ENCODE measurements around the gene EXOC4.
"Not testable (repeated sequence)": the region's sequence is repeated elsewhere in the genome, so short reads cannot be mapped to it uniquely, and the experiment has no call there.

The EXOC4 gene

DNA sequence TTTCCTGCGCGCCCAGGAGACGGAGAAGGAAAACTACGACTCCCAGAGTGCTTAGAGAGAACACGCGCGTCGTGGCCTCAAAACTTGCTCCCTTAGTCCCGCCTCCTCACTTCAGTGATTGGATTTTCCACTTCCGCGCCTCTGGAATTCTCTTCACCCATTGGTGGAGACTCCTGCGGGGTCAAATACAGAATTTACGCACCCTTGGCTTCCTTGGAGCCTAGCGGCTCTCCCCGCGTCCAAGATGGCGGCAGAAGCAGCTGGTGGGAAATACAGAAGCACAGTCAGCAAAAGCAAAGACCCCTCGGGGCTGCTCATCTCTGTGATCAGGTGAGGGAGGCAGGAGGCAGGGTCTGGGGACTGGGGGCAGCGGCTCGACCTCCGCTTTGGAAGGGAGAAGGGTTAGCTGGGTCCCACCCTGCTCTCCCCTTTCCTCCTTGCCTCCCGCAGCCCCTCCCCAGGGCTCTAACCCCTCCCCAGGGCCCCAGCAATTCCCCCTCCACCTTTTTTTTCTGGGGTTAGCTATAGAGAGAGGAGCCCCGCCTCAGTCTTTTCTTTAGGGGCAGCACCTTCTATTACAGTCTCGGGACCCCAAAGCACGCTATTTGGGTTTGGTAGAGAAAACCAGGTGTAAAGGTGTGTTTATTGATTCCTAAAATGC lies at the start of gene EXOC4:
Gene EXOC4, plus strand, starts transcription at position 221 of the 661 bp plus-strand sequence.
- DNase-seq (ENCODE audit: low spot score): peak; percentile 98

DNA sequence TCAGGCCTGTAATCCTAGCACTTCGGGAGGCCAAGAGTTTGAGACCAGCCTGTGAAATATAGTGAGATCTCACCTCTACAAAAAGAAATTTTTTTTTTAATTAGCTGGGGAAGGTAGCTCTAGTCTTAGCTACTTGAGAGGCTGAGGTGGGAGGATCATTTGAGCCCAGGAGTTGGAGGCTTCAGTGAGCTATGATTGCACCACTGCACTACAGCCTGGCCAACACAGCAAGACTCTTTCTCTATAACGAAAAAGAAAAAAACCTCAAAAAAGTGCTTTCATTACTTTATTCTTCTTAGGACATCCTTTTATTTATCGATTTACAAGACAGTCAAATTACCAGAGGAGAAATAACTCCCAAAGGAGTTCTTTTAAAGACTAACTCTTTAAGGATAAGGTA lies 49.4 kb upstream of the EXOC4 start:
- DNase-seq (ENCODE audit: low spot score): no peak

DNA sequence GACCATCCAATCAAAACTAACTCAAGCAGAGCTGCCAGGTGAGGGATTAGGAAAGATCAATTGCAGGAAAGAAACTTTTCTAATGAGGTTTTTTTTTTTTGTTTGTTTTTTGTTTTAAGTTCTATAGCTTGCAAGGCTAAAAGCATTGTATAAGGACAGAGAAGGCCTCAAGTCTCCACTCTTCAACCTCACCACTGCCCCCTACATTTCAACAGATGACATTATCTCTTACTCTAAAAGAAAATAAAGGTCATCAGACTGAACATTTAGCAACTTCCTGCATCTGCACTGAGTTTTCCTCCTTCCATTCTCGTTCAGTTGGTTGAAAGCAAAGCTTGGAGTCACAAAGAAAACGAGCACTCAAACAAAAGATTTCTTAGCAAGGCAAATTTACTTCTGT lies 45.2 kb upstream of the EXOC4 start:
- no peak for DNase-seq (ENCODE audit: low spot score)

DNA sequence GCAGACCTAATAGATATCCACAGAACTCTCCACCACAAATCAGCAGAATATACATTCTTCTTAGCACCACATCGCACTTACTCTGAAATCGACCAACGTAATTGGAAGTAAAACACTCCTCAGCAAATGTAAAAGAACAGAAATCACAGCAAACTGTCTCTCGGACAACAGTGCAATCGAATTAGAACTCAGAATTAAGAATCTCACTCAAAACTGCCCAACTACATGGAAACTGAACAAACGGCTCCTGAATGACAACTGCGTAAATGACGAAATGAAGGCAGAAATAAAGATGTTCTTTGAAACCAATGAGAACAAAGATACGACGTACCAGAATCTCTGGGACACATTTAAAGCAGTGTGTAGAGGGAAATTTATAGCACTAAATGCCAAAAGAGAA lies 42.1 kb upstream of the EXOC4 start:
- DNase-seq (ENCODE audit: low spot score): not testable (repeated sequence)

DNA sequence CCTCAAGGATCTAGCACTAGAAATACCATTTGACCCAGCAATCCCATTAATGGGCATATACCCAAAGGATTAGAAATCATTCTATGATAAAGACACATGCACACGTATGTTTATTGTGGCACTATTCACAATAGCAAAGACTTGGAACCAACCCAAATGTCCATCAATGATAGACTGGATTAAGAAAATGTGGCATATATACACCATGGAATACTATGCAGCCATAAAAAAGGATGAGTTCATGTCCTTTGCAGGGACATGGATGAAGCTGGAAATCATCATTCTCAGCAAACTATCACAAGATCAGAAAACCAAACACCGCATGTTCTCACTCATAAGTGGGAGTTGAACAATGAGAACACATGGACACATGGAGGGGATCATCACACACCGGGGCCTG lies 39.1 kb upstream of the EXOC4 start:
- not testable (repeated sequence) for DNase-seq (ENCODE audit: low spot score)

DNA sequence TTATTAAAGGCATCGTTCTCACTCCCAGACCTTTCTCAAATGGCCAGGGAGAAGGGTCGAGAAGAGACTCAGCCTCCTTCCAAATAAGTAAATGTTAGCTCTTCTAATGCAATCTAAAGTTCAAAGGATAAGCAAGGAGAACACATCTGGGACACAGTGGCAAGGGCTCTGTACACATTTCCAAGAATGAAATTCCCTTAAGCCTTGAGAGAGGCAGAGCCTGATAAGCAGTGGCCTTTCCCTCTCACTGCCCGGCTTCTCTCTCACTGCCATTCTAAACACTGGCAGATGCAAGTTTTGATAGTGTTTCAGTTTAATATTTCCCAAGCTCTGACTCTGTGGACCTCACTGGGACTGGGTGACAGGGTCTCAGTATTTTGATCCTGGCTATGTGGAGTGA lies 35.1 kb upstream of the EXOC4 start:
- DNase-seq (ENCODE audit: low spot score): no peak

DNA sequence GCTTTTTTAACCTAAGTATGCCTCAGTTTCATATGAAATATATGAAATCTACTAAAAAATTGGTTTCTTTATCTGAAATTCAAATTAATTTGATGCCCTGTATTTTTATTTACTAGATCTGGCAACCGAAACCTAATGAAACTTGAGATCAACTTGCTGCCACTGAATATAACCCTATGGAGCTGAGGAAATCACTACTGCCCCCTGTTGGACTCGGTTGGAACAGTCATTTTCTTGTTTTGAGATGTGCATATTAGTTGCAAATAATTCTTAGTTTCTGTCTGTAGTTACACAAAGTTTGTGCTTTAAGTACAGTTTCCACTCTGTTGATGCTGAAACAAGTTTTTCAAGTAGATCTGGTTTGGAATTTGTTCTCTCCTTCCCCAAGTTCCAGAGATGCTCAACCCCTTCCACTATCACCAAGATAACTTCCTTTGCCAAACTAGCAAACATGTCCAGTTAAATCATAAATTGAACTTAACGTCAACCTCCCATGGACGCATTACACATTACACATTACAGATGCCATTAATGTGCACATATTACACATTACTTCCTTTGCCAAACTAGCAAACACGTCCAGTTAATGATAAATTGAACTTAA lies 22.2 kb upstream of the EXOC4 start:
- peak; percentile 55 for DNase-seq (ENCODE audit: low spot score)

DNA sequence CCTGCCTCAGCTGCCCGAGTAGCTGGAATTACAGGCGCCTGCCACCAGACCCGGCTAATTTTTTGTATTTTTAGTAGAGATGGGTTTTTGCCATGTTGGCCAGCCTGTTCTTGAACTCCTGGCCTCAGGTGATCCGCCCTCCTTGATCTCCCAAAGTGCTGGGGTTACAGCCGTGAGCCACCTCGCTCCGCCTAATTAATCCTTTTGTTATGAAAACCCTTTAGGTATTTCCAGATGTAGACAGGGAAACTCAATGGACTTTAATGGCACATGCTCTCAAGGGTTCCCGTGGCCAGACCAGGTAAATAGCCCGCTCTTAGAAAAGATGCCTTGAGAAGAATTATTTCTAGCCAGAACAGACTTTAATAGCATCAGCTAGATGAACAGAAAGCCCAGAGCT lies 19.7 kb upstream of the EXOC4 start:
- no peak for DNase-seq (ENCODE audit: low spot score)

DNA sequence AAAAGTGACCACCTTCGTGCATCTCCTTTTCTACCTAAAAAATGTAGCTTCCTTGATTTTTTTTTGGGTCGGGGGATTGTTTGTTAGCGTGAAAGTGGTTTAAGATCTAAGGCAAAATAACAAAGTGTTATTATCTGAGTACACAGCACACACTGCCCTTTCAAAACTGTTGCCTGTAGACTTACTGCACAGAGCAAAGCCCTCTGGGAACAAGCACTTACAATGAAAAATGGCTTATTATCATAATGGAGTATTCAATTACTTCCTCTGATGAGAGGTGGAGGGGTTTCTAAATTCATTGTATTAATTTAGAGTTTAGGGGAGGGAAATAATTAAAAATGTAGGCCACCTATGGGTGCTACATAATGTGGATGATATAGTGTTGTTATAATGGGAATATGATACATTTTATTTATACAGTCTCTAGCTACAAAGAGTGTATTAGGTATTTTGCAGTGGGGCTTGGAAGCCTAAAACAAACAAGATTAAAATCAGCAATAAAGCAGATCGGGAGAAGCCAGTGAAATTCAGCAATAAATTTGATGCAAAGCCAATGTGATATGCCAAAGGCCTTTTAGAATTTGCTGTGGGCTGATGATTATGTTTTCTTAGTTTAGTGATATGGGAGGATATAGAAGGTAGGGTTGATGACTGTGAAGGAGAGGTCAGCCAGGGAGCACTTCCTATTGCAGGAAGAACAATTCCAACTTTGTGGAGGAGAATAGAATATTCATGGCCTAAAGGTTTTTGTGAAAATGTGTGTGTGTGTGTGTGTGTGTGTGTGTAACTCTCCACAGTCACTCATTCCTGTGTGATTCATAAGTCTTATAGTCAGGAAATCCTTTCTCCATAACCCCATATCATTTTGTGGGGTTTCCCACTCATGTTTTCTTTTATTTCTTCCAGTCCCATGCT lies 17.7 kb upstream of the EXOC4 start:
- DNase-seq (ENCODE audit: low spot score): no peak

DNA sequence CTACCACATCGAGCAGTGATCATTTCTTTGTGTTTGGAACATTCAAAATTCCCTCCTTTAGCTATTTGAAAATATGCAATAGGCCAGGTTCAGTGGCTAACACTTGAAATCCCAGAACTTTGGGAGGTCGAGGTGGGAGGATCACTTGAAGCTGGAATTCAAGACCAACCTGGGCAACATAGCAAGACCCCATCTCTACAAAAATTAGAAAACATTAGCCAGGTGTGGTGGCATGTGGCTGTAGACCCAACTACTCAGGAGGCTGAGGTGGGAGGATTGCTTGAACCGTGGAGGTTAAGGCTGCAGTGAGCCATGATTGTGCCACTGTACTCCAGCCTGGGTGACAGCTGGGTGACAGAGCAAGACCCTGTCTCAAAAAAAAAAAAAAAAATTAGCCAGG lies 15.3 kb upstream of the EXOC4 start:
- no peak for DNase-seq (ENCODE audit: low spot score)

DNA sequence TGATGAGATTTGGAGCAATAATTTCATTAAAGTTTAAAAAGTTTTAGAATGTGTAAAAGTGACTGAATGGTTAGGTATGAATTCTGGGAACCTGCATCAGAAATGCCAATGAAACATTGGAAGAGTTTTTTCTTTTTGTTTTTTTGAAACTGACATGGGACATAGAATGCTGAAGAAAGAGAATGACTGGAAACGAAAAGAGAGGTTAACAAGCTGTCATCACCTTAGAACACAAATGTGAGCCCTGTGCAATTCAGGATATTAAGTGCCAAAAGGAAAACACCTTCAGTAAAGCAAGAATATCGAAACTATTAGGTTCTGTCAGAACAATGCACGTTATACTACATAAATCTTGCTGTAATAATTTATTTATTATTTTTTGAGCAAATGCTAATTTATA lies 12.6 kb upstream of the EXOC4 start:
- DNase-seq (ENCODE audit: low spot score): no peak

DNA sequence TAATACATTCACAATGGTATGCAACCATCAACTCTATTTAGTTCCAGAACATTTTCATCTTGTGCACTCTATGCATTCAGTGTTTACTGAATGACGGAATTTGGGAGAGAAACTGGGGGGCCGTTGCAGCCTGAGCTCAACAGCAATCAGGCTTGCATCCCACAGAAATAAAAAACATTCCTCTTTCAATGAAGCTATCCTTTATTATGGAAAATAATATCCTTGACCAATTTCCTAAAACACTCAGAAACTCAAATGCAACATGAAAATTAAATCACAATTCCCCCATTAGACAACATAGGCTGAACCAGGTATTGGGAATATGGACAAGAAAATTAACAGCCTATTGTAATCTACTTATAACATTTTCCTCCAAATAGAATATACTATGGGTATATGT lies 6.3 kb upstream of the EXOC4 start:
- DNase-seq (ENCODE audit: low spot score): no peak

DNA sequence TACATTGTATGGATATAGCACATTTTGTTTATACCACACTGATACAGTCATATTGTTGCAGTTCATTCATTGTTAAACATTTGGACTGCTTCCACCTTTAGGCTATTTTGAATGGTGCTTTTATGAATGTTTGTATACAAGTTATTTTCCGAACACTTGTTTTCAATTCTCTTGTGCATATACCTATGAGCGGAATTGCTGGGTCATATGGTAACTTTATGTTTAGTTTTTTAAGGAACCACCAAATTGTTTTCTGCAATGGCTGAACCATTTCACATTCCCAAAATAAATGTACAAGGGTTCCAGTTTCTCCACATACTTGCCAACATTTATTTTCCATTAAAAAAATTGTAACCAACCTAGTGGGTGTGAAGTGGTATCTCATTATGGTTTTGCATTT lies 4.0 kb upstream of the EXOC4 start:
- DNase-seq (ENCODE audit: low spot score): no peak

DNA sequence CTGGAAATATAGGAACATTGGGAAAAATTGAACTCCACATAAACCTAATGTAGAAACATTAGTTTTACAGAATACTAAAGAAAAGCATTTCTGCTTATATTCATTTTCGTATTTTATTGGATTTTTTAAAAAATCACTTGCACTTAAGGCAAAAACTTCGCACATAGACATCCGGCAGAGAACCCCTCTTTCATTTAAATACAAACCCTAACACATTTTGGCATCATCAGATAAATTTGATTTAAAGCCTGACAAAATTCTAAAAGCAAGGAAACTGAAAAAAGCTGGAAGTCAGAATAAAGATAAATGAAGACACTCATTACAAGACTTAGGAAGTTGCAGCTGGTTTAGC lies 396 bp upstream of the EXOC4 start:
- DNase-seq (ENCODE audit: low spot score): no peak

DNA sequence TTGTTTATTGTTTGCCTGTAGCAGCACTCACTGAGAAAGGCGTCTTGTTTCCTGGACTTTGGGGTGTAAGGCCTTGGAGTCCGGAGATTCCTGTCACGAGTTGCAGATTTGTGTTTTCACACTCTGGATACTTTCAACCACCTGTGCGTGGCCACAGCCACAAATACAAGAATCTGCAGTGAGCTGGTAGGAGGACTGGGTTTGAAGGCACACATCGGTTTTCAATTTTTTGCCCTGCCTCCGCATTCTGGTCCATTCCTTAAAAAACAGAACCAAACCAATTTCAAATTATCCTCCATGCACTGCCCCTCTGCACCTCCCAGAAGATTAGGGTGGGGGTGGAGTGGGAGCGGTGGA lies 619 bp downstream of the EXOC4 start:
- peak; percentile 7 for DNase-seq (ENCODE audit: low spot score)

DNA sequence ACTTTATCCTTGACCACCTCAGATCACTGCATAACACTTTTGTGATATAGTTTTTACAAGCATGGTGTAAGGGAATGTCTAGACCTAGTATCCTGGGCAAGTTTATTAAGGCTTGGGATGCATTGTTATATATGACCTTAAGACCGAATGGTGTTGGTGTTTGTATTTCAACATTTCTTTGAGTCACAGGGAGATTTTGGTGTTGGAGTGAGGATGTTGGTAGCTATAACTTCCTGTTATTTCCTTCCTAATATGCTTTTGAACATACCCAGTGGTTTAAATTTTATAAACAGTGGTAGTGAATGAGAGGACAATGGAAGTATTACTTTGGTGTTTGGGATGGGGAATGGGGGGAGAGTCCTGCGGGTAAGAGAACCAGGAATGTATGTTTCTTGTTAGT lies 2.6 kb downstream of the EXOC4 start:
- no peak for DNase-seq (ENCODE audit: low spot score)

DNA sequence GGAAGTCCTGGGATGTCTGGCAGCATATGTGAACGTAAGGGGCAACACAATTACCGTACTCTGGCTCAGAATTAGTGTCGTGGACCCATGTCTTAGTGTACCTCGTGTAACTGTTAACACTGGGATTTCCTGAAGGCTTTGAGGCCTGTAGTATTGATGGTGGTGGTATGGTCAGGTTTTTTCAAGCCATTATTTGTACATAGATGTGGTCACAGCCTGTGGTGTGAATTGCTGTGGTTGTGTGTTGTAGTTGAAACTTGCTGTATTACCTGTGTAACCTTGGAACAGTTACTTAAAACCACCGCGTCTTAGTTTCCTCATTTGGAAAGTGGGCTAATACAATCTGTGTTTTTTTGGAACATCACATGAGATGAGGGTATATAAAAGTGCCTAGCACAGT lies 5.3 kb downstream of the EXOC4 start:
- no peak for DNase-seq (ENCODE audit: low spot score)

DNA sequence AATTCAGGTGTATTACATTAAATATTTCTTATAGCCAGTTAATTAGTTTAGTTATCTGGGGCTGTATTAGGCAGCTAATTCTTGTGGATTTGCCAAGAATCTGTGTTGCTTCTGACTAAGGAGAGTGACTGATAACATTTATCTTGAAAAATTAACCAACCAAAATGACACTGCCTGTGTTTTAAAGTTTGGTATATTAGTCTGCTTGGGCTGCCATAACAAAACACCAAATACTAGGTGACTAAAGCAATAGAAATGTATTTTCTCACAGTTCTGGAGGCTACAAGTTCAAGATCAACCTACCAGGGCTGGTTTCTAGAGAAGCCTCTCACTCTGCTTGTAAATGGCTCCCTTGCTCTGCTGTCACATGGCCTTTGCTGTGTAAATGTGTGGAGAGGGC lies 12.9 kb downstream of the EXOC4 start:
- DNase-seq (ENCODE audit: low spot score): no peak

DNA sequence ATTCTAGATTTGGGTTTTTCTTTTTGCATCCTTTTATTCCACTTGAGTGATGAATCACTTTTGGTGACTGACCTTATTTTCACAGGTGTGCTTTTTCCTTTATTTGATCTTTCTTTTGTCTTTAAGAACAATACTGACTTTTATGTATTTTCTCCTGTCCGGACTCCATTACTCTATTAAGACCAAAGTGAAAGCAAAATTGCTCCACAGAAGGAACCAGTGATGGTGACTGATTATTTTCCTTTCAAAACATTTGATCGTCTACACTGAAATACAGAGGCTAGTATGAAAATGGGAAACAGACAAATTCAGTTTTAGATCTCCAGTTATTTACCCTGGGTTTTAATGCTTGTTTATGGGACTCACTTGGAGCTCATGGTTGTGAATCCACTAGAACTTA lies 15.5 kb downstream of the EXOC4 start:
- no peak for DNase-seq (ENCODE audit: low spot score)

DNA sequence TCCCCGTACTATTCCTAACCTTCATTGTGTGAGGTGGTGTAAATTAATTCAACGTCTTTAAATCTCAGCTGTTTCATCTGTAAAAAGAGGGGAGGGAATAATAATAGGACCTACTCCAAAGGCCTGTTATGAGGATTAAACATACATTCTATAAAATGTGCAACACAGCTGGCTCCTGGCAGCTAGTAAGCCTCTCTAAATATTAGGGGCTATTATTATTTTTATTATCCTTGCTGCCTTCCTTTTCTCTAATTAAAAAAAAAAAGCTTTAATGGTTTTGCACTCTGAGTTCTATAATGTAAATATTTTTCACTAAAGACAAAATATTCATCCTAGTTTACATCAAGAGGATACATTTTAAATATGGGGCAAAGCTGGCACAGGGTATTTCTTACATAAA lies 19.5 kb downstream of the EXOC4 start:
- DNase-seq (ENCODE audit: low spot score): no peak

DNA sequence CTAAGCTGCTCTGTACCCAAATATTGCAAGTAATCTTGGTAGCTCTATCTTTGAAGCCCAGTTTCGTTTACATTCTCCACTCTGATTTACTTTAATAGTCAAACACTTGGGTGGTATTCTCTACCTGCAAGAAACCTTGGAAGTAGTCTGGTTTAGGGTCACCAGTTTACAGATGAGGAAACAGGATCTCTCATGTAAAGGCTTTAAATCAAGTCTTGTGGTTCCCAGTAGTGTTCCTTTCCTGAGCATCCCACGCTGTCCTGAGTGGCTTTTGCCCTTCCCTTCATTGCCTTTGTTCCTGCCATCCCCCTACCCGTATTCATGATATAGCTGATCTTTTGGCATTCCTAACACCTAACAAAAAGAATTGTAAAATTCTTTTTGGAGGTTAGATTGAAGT lies 20.3 kb downstream of the EXOC4 start:
- no peak for DNase-seq (ENCODE audit: low spot score)

DNA sequence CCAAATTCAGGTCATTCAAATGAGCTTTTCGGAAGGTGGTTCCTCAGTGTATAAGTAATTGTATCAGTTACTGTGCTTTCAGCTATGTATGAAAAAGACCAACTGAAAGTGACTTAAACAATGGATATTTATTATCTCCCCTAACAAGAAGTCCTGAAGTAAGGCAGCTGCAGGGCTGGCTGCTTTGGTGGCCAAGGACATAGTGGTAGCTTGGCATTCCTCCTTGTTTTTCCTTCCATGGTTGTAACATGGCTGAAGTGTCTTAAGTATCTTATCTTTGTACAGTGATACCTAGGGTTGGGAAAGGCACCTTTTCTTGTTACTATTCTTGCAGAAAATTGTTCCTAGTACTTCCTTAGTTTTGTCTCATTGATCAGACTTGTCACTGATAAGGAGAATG lies 21.4 kb downstream of the EXOC4 start:
- DNase-seq (ENCODE audit: low spot score): no peak

DNA sequence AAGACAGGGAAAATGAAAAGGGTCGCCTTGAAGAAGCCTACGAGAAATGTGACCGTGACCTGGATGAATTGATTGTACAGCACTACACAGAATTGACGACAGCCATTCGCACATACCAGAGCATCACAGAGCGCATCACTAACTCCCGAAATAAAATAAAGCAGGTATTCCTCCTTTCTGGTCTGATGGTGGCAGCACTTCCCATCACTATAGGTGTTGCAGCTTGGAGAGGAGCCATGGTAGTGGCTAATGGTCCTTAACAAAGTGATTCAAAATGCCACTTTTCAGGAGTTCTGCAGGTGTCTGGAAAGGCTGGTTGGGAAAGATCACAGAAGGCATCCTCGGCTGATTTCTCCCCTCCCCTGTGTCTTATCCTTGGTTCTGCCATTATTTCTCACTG lies 22.1 kb downstream of the EXOC4 start:
- no peak for DNase-seq (ENCODE audit: low spot score)

All from Ammon's horn (tissue), 1 donor.